PC-9 (cell line): ENCODE results near the gene TYW3. TPM values are rescaled to one million over a fixed set of nuclear protein-coding genes. Genes with fewer than 3 reads are reported as not detected.

Source experiments
- BruUV-seq: library from RNA; stranded (reverse); fragments of 400-500 nt; replicated peaks from 2 replicates; lab custom pipeline; 2021; lab: Mats Ljungman, UMichigan
- CTCF ChIA-PET: fragments of 300-600 bp; sonication (Branson Sonifier 250); formaldehyde crosslinking; loops from one replicate; lab custom pipeline; 2022; ENCODE audit warnings: antibody characterized with exemption; lab: Charles Lee
- POLR2A ChIA-PET: fragments of 300-600 bp; sonication (Branson Sonifier 250); formaldehyde crosslinking; loops from one replicate; lab custom pipeline; 2022; ENCODE audit warnings: antibody characterized with exemption; ENCODE audit not compliant: unreplicated experiment; lab: Charles Lee
- DNase-seq, 2 experiments: peaks; one replicate each; pipeline versions ENCODE4 v3.0.0 to v3.0.0-alpha.2; 2015 to 2022; ENCODE audit warnings: mixed read lengths in 1 of 2
- H2AFZ ChIP-seq: fragments of 200-600 bp; sonication (generic); 2 replicates; pipeline ENCODE4 v1.8.1; 2017; ENCODE audit warnings: antibody characterized with exemption
- H3F3A ChIP-seq: fragments of 200-600 bp; sonication (generic); 2 replicates; pipeline ENCODE4 v1.8.1; 2017; ENCODE audit warnings: antibody characterized with exemption, mild to moderate bottlenecking, low read depth; ENCODE audit not compliant: insufficient read depth
- H3K27ac ChIP-seq: fragments of 200-600 bp; sonication (generic); 2 replicates; pipeline ENCODE4 v1.6.1; 2016; ENCODE audit warnings: mixed run types
- H3K27me3 ChIP-seq: fragments of 200-600 bp; sonication (generic); 2 replicates; pipeline ENCODE4 v1.6.1; 2016; ENCODE audit warnings: low read depth, mixed run types; ENCODE audit not compliant: insufficient read depth
- H3K36me3 ChIP-seq: fragments of 200-600 bp; sonication (generic); 2 replicates; pipeline ENCODE4 v1.6.1; 2016; ENCODE audit warnings: low read depth, mixed run types
- H3K4me1 ChIP-seq: fragments of 200-600 bp; sonication (generic); replicated peaks from 2 replicates; pipeline ENCODE4 v1.6.1; 2016; ENCODE audit warnings: mixed run types; ENCODE audit not compliant: insufficient read depth
- H3K4me2 ChIP-seq: fragments of 200-600 bp; sonication (generic); 2 replicates; pipeline ENCODE4 v1.6.1; 2017; ENCODE audit warnings: mixed run types
- H3K4me3 ChIP-seq: fragments of 200-600 bp; sonication (generic); 2 replicates; pipeline ENCODE4 v1.6.1; 2016; ENCODE audit warnings: mixed run types
- H3K79me2 ChIP-seq: fragments of 200-600 bp; sonication (generic); 2 replicates; pipeline ENCODE4 v1.6.1; 2017; ENCODE audit warnings: low read depth, mixed run types
- H3K9me2 ChIP-seq: fragments of 200-600 bp; sonication (generic); 2 replicates; pipeline ENCODE4 v1.8.1; 2017; ENCODE audit warnings: mild to moderate bottlenecking; ENCODE audit not compliant: insufficient read depth
- H3K9me3 ChIP-seq: fragments of 200-600 bp; sonication (generic); 2 replicates; pipeline ENCODE4 v1.8.1; 2016; ENCODE audit warnings: low read depth; ENCODE audit not compliant: insufficient read depth
- H4K20me1 ChIP-seq: fragments of 200-600 bp; sonication (generic); 2 replicates; pipeline ENCODE4 v1.8.1; 2017; ENCODE audit not compliant: insufficient read depth
- EZH2 ChIP-seq: fragments of 200-600 bp; sonication (generic); IDR thresholded peaks from 2 replicates; pipeline ENCODE4 v1.8.0; 2017; ENCODE audit warnings: antibody characterized with exemption, low read depth
- intact Hi-C: fragments of 100-400 bp; cut with micrococcal nuclease; formaldehyde crosslinking; loops from one replicate; pipeline ENCODE4 v1.10.0; 2022; ENCODE audit not compliant: unreplicated experiment
- total RNA-seq: library from RNA; stranded (reverse); gene quantifications from 2 replicates; pipeline ENCODE4 v1.2.3, GENCODE V29; 2021
- TF ChIP-seq, protein P1 (sequence below): fragments of 200-600 bp; sonication (generic); conservative IDR thresholded peaks from 2 replicates; pipeline ENCODE4 v1.6.1; 2017; ENCODE audit warnings: mixed run types, antibody characterized with exemption, mild to moderate bottlenecking, moderate library complexity

Gene TYW3
- total RNA-seq, 1 experiment from 2014 or later, result 19.8 TPM

GRCh38 chr1:74714429-74715235 lies 18.3 kb upstream of the TYW3 start:
- no peak for DNase-seq
- no peaks in the 10 kb centered on the region for H3K9me2 ChIP-seq
- no peaks in the 10 kb centered on the region for H3K27me3 ChIP-seq
- no peaks in the 10 kb centered on the region for H3K79me2 ChIP-seq
- H3K4me1 ChIP-seq, result no peaks in the 10 kb centered on the region
- intact Hi-C loops, result no loop called here
- no peaks in the 10 kb centered on the region for H3K9me3 ChIP-seq
- TF ChIP-seq, protein P1, sequence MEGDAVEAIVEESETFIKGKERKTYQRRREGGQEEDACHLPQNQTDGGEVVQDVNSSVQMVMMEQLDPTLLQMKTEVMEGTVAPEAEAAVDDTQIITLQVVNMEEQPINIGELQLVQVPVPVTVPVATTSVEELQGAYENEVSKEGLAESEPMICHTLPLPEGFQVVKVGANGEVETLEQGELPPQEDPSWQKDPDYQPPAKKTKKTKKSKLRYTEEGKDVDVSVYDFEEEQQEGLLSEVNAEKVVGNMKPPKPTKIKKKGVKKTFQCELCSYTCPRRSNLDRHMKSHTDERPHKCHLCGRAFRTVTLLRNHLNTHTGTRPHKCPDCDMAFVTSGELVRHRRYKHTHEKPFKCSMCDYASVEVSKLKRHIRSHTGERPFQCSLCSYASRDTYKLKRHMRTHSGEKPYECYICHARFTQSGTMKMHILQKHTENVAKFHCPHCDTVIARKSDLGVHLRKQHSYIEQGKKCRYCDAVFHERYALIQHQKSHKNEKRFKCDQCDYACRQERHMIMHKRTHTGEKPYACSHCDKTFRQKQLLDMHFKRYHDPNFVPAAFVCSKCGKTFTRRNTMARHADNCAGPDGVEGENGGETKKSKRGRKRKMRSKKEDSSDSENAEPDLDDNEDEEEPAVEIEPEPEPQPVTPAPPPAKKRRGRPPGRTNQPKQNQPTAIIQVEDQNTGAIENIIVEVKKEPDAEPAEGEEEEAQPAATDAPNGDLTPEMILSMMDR, result no peak
- ChIA-PET CTCF (no interaction called here), POLR2A (no interaction called here)
- H3K4me3 ChIP-seq, result no peak overlapping the region
- no peak overlapping the region for H3K4me2 ChIP-seq
- H4K20me1 ChIP-seq, result no peaks in the 10 kb centered on the region
- no peaks in the 10 kb centered on the region for H3K36me3 ChIP-seq
- no peak overlapping the region for H2AFZ ChIP-seq
- no peak overlapping the region for H3K27ac ChIP-seq
- no TSS peak for BruUV-seq
- H3F3A ChIP-seq, result no peaks in the 10 kb centered on the region

DNA sequence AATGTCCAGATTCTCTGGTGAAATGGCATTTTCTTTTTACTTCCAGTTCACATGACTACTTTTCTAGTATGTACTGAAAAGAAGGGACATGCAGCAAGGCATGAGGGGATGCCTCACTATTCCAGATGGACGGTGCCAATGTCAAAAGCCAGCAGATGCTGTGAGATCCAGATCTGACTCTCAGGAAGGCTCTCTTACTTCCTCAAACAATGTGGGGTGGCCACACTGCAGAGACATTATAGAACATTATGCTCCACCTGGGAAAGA lies 17.8 kb upstream of the TYW3 start:
- POLR2A ChIA-PET, result no interaction called here

GRCh38 chr1:74715806-74716205 lies 17.1 kb upstream of the TYW3 start:
- DNase-seq, result no peak
- CTCF ChIA-PET, result no interaction called here
- H3F3A ChIP-seq, result no peaks in the 10 kb centered on the region
- POLR2A ChIA-PET, result no interaction called here
- H2AFZ ChIP-seq, result no peak overlapping the region
- no peaks in the 10 kb centered on the region for H4K20me1 ChIP-seq
- H3K4me3 ChIP-seq, result no peak overlapping the region
- no peak for TF ChIP-seq EZH2
- TF ChIP-seq, protein P1, result no peak
- H3K4me1 ChIP-seq, result no peaks in the 10 kb centered on the region
- peaks cover 10% of the 10 kb centered on the region; the same call in 1 of the 2 replicates for H3K36me3 ChIP-seq
- intact Hi-C loops, result no loop called here
- no peaks in the 10 kb centered on the region for H3K9me3 ChIP-seq
- H3K9me2 ChIP-seq, result no peaks in the 10 kb centered on the region
- BruUV-seq, result no TSS peak
- no peak overlapping the region for H3K4me2 ChIP-seq
- H3K27me3 ChIP-seq, result no peaks in the 10 kb centered on the region
- no peaks in the 10 kb centered on the region for H3K79me2 ChIP-seq
- no peak overlapping the region for H3K27ac ChIP-seq

More for the DNA sequence above, 17.8 kb upstream of the TYW3 start:
- Histone ChIP-seq H4K20me1 (no peaks in the 10 kb centered on the region), H3K36me3 (peaks cover 4% of the 10 kb centered on the region; the same call in 1 of the 2 replicates), H3K27me3 (no peaks in the 10 kb centered on the region), H3K9me3 (no peaks in the 10 kb centered on the region), H3K4me3 (no peak overlapping the region), H3F3A (no peaks in the 10 kb centered on the region), H3K4me1 (no peaks in the 10 kb centered on the region), H3K27ac (no peak overlapping the region), H3K4me2 (no peak overlapping the region), H3K79me2 (no peaks in the 10 kb centered on the region), H2AFZ (no peak overlapping the region), H3K9me2 (no peaks in the 10 kb centered on the region)
- no peak for TF ChIP-seq EZH2
- TF ChIP-seq, protein P1, result no peak
- intact Hi-C loops, result no loop called here
- CTCF ChIA-PET, result no interaction called here
- no peak for DNase-seq
- BruUV-seq, result no TSS peak
